Type B pancreatic cell (in vitro differentiated cells): ENCODE data around the gene FFAR1. TPM values are rescaled to one million over a fixed set of nuclear protein-coding genes. Genes with fewer than 3 reads are reported as not detected.
A peak's percentile ranks its signal among the peaks of the same experiment; 100 is the strongest.
"Not testable (repeated sequence)": the region's sequence is repeated elsewhere in the genome, so short reads cannot be mapped to it uniquely, and the experiment has no call there.

Experiments
- DNase-seq: peaks from one replicate; pipeline ENCODE4 v3.0.0; 2021; ENCODE audit warnings: mixed read lengths; ENCODE audit not compliant: unreplicated experiment; ENCODE audit errors: extremely low spot score
- H3K27ac Mint-ChIP-seq: 2 replicates; pipeline ENCODE4 v1.8.0; 2021; ENCODE audit warnings: mild to moderate bottlenecking, mixed read lengths
- H3K27me3 Mint-ChIP-seq: 2 replicates; pipeline ENCODE4 v1.8.0; 2021; ENCODE audit warnings: mixed read lengths
- H3K36me3 Mint-ChIP-seq: 2 replicates; pipeline ENCODE4 v1.8.0; 2021; ENCODE audit warnings: mixed read lengths
- H3K4me1 Mint-ChIP-seq: one replicate; pipeline ENCODE4 v1.8.0; 2021; ENCODE audit warnings: mixed read lengths; ENCODE audit not compliant: unreplicated experiment
- H3K4me3 Mint-ChIP-seq: 2 replicates; pipeline ENCODE4 v1.8.0; 2021; ENCODE audit warnings: mild to moderate bottlenecking, mixed read lengths
- H3K9me3 Mint-ChIP-seq: 2 replicates; pipeline ENCODE4 v1.8.0; 2021; ENCODE audit warnings: mixed read lengths
- CTCF ChIP-seq: fragments of 200-600 bp; sonication (generic); conservative IDR thresholded peaks from 2 replicates; pipeline ENCODE4 v1.5.0; 2021; ENCODE audit warnings: antibody characterized with exemption, mild to moderate bottlenecking
- total RNA-seq: library from RNA; stranded (reverse); gene quantifications from 2 replicates; pipeline ENCODE4 v1.2.1, GENCODE V29; 2021; ENCODE audit warnings: low replicate concordance

The FFAR1 gene
- total RNA-seq, 1 donor from 2014 or later: 2.1 TPM

GRCh38 chr19:35353635-35354034 is 5.9 kb downstream of the FFAR1 start:
- no peak for TF ChIP-seq CTCF
- peaks cover 10% of the 10 kb centered on the region for H3K4me1 Mint-ChIP-seq
- no peak overlapping the region for H3K4me3 Mint-ChIP-seq
- H3K9me3 Mint-ChIP-seq: no peaks in the 10 kb centered on the region
- H3K27me3 Mint-ChIP-seq: peaks cover 5% of the 10 kb centered on the region
- peak; percentile 18 for DNase-seq
- no peaks in the 10 kb centered on the region for H3K36me3 Mint-ChIP-seq
- H3K27ac Mint-ChIP-seq: no peak overlapping the region

GRCh38 chr19:35354898-35355297 is 7.2 kb downstream of the FFAR1 start:
- peaks cover 10% of the 10 kb centered on the region for H3K4me1 Mint-ChIP-seq
- H3K36me3 Mint-ChIP-seq: no peaks in the 10 kb centered on the region
- no peak for DNase-seq
- TF ChIP-seq CTCF: no peak
- no peak overlapping the region for H3K27ac Mint-ChIP-seq
- no peak overlapping the region for H3K4me3 Mint-ChIP-seq
- H3K27me3 Mint-ChIP-seq: peaks cover 5% of the 10 kb centered on the region
- H3K9me3 Mint-ChIP-seq: no peaks in the 10 kb centered on the region

- no peak for TF ChIP-seq CTCF
- Mint-ChIP-seq H3K9me3 (no peaks in the 10 kb centered on the region), H3K4me1 (peaks cover 10% of the 10 kb centered on the region), H3K4me3 (no peak overlapping the region), H3K27ac (no peak overlapping the region), H3K27me3 (peaks cover 5% of the 10 kb centered on the region), H3K36me3 (no peaks in the 10 kb centered on the region)
- peak; percentile 36 for DNase-seq
Observed at GRCh38 chr19:35355791-35356460, 8.2 kb downstream of the FFAR1 start.

GRCh38 chr19:35357867-35358573 is 10.3 kb downstream of the FFAR1 start, which contains the start of gene FFAR3:
TSS of gene FFAR3 (plus strand) at chr19:35358460. CDS start at chr19:35358891, 431 bp downstream.
- Mint-ChIP-seq H3K9me3 (no peaks in the 10 kb centered on the region), H3K36me3 (no peaks in the 10 kb centered on the region), H3K27me3 (no peaks in the 10 kb centered on the region), H3K27ac (peak within 1 kb of the TSS; percentile 40), H3K4me1 (peaks cover 4% of the 10 kb centered on the region), H3K4me3 (no peak within 1 kb of the TSS)
- TF ChIP-seq CTCF: no peak
- DNase-seq: no peak

GRCh38 chr19:35358834-35359233 is 11.1 kb downstream of the FFAR1 start:
- H3K27ac Mint-ChIP-seq, H3K4me1 Mint-ChIP-seq, DNase-seq, H3K4me3 Mint-ChIP-seq, H3K9me3 Mint-ChIP-seq, H3K27me3 Mint-ChIP-seq, H3K36me3 Mint-ChIP-seq: not testable (repeated sequence)

- H3K4me1 Mint-ChIP-seq, H3K36me3 Mint-ChIP-seq, H3K9me3 Mint-ChIP-seq, H3K27me3 Mint-ChIP-seq, H3K4me3 Mint-ChIP-seq, H3K27ac Mint-ChIP-seq: not testable (repeated sequence)
- peak; percentile 43 for DNase-seq
Observed at GRCh38 chr19:35359395-35359794, 11.7 kb downstream of the FFAR1 start.

GRCh38 chr19:35360081-35360480 is 12.4 kb downstream of the FFAR1 start:
- H3K27ac Mint-ChIP-seq, H3K4me1 Mint-ChIP-seq, H3K9me3 Mint-ChIP-seq, H3K4me3 Mint-ChIP-seq, H3K27me3 Mint-ChIP-seq, H3K36me3 Mint-ChIP-seq: not testable (repeated sequence)
- DNase-seq: peak; percentile 22
